Endometrial microvascular endothelial cells (primary cell): ENCODE measurements around the gene SNTB2. TPM values are rescaled to one million over a fixed set of nuclear protein-coding genes. Genes with fewer than 3 reads are reported as not detected.
"Not testable (repeated sequence)": the region's sequence is repeated elsewhere in the genome, so short reads cannot be mapped to it uniquely, and the experiment has no call there.

Source experiments
- in situ Hi-C: cut with HindIII; loops from 2 replicates; pipeline ENCODE4 v1.10.0; 2017; ENCODE audit warnings: low sequenced_read_pairs, low pct_unique_long_range_greater_than_20kb; ENCODE audit errors: inconsistent ontology term
- total RNA-seq: library from RNA; depleted of rRNA; stranded (reverse); fragments of >200 nt; gene quantifications from one replicate; pipeline ENCODE4 v1.2.3, GENCODE V29; 2015; ENCODE audit errors: inconsistent ontology term

SNTB2 gene
- total RNA-seq, 1 donor from 2014 or later, result 45.9 TPM

DNA sequence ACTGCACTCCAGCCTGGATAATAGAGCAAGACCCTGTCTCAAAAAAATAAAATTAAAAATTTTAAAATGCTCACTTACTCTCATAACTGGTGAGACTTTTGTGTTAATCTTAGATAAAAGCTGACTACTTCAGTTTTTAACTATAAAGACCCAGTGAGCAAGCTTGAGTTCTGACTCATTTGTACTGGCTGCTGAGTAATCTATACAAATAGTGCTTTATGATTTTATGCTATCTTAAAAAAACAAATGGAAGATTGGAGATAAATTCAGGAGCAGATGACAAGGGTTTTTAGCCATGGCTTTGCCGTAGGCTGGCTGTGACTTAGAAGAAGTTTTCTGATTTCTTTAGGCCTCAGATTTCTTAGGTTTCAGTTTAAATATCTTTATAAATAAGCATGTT is 30.5 kb downstream of the SNTB2 start:
- in situ Hi-C loops, result no loop called here

DNA sequence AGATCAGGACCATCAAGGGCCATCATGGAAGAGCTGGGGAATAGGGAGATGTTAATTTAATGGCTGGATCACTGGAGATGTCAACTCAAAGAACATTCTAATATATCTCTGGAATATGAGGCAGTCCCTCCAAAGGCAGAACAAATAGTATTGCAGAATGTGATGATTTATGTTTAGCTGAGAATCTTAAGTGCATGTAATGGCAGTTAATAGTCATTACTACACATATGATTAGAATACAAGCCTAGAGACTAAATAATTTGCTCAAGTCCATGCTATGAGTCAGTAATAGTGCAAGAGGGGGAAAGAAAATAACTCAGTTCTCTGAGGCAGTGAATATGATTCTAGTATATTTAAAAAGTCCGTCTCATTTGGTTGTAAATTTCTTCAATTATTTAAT is 32.3 kb downstream of the SNTB2 start:
- in situ Hi-C loops, result no loop called here

DNA sequence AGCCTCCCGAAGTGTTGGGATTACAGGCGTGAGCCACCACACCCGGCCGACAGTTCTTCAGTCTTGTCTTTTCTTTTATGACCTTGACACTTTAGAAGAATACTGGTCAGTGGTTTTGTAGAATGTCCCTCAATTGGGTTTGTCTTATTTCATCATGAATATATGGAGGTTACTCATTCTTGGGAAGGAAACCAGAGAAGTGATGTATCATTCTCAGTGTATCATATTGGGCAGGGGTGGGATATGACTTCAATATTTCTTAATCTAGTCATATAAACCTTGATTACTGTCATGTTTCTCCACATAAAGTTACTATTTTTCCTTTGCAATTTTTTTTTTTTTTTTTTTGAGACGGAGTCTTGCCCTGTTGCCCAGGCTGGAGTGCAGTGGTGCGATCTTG is 36.9 kb downstream of the SNTB2 start:
- in situ Hi-C loops, result no loop called here

DNA sequence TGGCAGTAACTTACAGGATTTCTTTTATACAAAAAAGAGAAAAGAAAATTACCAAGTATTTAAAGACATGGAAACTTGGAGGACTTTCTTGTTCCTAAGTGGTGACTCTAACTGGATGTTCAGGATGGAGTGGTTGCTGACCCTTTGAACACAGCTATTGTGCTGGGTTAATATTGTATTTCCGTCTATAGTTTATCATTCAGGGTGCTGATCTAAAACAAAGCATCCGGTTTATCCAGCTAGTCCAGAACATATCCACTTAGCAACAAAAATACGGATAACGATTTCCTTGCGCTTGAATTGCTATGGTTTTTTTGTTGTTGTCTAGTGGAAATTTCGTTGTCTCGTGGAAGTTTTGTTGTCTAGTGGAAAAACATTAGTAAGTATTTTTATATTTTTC is 38.2 kb downstream of the SNTB2 start:
- in situ Hi-C loops, result no loop called here

DNA sequence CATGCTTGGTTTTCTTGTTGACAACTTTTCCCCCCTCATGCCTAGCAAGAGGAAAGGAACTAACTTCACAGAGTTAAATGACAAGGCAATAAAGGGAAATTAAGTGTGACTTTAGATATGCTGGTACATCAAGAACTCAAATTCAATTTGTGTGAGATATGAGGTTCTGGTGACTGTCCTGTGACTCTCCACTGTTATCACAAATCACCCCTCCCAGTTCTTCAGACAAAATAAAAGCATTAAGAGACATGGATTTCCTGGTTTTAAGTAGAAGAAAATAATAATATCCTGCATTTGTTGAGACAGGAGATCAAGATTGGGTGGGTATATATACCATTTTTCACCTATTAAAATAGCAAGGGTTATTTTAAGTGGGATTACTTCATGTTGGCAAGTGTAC is 46.2 kb downstream of the SNTB2 start:
- in situ Hi-C loops, result no loop called here

DNA sequence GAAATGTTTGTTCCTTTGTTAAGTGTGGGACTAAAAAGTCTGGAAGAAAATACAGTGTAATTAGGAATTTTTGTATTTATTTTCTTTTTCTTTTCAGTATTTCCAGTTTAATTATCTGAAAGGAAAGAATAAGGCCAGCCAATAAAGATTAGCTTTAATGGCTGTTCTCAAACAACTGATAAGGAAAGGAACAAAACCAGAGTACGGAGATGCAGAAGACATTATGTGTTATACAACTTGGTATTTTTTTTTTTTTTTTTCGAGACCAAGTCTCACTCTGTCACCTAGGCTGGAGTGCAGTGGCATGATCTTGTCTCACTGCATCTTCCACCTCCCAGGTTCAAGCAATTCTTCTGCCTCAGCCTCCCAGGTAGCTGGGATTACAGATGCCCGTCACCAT is 47.5 kb downstream of the SNTB2 start:
- in situ Hi-C loops, result no loop called here

DNA sequence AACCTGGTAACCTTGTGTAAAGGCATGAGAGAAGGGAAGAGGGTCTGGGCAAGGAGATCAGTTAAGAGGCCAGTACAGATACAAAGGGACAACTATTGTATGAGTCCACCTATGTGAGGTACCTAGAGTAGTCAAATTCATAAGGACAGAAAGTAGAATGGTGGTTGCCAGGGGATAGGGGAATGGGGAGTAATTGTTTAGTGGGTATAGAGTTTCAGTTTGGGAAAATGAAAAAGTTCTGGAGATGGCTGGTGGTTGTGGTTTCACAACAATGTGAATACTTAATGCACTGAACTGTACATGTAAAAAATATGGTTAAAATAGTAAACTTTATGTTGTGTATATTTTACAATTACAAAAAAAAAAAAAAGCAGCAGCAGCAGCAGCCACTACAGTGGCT is 49.4 kb downstream of the SNTB2 start:
- in situ Hi-C loops, result no loop called here

DNA sequence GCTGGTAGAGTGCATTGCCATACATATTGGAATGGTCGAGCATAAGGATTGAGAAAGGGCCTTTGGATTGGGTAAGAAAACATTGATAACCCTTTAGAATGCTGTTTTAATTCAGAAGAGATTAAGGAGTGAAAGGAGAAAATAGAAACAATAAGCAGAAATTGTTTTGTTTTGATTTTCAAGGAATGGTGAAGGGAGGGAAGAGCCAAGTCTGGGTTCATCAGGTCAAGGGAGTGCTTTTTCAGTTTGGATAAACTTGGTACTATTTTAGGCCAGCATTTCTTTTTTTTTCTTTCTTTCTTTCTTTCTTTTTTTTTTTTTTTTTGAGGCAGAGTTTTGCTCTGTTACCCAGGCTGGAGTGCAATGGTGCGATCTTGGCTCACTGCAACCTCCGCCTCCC is 50.3 kb downstream of the SNTB2 start:
- in situ Hi-C loops, result no loop called here

DNA sequence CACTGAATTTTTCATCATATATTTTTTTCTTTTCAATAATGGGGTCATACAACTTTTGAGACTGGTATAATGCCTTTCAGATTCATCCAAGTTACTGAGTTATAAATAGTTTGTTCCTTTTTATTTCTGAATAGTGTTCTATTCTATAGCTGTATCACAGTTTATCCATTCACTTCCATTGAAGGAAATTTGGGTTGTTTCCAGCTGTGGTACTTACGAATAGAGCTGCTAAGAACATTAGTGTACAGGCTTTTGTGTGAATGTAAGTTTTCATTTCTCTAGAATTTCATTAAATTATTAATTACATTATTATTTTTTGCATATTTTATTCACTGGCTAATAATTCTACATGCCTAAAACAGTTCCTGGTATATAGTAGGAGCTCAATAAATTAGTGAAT is 52.9 kb downstream of the SNTB2 start:
- in situ Hi-C loops, result no loop called here

DNA sequence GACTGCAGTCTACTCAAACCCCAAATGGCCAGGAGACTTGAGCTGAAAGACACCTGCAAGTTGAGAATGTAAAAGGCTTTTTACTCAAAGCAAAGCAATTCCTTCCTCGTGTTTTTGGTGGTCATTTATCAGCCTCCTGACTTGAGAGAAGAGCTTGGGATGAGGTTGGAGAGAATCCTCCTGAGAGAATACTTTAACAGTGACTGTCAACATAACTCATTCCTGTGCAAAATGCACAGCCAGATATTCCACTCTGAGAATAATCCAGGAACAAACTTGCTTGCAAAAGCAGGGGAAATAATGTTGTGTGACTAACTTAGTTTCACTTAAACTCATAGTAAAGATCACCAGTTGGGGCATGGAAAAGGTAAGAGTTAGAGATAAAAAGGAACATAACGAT is 53.4 kb downstream of the SNTB2 start:
- in situ Hi-C loops, result no loop called here

DNA sequence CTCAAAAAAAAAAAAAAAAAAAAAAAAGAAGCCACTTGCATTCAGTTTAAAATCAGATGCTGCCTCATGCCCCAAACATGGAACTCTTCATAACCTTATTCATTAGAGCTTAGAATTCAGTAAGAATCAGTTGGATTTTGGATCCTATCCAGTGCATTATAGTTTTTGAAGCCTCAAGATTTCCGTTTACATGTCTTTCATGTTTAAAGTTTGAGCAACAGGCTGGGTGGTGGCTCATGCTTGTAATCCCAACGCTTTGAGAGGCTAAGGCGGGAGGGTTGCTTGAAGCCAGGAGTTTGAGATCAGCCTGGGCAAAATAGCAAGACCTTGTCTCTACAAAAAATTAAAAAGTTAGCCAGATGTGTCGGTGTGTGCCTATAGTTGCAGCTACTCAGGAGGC is 55.0 kb downstream of the SNTB2 start:
- in situ Hi-C loops, result no loop called here

DNA sequence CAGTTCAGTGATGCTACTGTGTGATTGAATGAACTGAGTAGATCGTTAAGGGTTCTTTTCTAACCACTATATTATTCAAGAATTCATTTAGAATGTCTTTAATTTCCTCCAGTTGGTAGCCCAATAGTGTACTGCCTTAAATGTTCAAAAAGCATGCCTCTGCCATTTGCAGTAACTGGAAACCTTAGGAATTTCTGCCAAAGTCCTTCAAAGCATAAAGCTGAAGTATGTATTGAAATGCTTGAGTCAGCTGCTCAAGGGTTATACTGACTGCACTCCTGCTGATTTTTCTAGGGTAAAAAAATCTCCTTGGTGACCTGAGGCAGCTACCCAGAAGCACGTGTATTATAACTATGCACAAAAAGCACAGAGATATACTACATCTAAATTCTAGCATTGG is 56.5 kb downstream of the SNTB2 start:
- in situ Hi-C loops, result no loop called here

DNA sequence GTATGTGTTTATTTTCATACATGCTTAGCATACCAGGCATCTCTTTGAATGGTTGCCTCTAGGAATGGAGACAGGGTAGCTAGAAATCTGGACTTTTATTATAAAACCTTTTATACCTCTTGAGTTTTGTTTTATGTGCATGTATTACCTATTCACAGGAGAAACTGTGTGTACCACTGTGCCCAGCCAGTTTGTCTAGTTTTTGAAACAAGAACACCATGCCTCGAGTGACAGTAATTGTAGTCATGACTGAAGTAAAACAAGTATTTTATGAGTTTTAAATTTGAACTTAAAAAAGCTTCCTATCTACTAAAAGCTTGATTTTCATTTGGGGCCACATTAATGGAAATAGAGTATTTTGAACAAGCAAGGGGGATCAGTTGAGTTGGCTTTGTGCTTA is 57.4 kb downstream of the SNTB2 start:
- in situ Hi-C loops, result no loop called here

DNA sequence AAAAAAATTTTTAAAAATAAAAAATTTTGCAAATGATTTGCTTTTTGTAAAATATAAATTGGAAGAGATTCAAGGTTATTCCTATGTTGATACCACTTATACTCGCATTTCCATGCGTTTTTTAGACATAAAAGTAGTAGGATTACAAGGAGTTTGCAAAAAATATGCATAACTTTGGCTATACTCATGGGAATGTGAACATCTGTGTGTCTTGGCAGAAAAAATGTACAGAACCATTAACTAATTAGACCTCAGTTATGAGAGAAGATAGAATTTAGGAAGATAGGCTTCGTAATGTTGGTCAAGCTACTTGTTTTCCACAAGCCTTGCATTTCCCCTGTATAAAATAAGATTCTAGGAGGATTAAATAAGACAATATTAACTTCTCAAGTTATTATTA is 63.1 kb downstream of the SNTB2 start:
- in situ Hi-C loops, result no loop called here

DNA sequence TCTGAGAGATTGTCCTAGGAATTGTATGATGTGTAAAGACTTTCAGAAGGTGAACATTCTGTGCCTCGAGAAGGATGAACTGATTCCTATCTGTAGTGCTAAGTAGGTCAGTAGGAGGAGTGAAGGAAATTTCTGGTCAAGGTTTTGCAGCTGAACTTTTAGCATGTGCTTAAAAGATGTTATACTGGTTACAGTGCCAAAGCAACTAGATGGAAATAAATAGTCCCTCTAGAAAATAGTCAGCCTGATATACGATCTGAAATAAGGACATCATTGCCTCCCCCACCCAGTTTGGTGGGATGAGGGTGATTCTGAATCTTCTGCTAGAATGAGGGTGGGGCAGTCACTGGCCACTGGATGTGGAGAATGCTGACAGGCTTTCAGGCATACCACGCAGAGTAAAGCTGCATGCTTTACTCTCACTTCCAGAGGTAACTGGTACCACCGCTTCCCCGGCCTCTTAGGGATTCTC is 66.9 kb downstream of the SNTB2 start:
- in situ Hi-C loops, result no loop called here

DNA sequence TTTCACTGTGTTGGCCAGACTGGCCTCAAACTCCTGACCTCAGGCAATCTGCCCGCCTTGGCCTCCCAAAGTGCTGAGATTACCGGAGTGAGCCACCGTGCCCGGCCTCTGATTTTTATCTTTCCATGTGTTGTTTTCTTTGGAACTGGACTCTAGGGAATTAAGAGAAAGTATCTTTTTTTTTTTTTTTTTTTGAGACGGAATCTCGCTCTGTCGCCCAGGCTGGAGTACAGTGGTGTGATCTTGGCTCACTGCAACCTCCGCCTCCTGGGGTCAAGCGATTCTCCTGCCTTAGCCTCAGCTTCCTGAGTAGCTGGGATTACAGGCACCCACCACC is 72.4 kb downstream of the SNTB2 start:
- in situ Hi-C loops, result not testable (repeated sequence)

DNA sequence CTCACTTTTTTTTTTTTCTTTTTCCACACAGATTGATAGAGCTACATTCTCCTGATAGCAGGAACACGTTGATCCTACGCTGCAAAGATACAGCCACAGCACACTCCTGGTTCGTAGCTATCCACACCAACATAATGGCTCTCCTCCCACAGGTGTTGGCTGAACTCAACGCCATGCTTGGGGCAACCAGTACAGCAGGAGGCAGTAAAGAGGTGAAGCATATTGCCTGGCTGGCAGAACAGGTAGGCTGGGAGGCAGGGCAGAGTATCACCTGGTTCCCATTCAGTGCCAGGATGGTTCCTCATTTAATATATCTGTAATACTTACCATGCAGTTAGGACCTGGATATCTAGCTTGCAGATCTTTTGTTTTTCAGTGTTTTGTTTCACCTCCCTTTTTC is 73.1 kb downstream of the SNTB2 start:
- in situ Hi-C loops, result no loop called here

DNA sequence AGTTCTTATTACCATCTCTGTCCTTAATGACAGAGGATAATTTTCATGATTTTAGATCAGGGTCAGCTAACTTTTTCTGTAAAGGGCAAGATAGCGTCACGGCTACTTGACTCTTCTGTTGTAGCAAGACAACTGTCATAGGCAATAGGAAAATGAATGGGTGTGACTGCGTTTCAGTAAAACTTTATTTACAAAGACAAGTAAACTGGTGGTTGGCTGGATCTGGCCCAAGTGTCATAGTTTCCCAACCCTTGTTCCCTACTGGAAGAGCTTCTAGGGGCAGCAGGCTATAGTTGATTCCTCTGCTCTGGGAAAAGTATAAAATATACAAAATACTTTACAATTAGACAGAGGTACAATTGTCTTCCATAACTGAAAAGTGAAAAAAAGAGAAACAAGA is 73.5 kb downstream of the SNTB2 start:
- in situ Hi-C loops, result no loop called here

DNA sequence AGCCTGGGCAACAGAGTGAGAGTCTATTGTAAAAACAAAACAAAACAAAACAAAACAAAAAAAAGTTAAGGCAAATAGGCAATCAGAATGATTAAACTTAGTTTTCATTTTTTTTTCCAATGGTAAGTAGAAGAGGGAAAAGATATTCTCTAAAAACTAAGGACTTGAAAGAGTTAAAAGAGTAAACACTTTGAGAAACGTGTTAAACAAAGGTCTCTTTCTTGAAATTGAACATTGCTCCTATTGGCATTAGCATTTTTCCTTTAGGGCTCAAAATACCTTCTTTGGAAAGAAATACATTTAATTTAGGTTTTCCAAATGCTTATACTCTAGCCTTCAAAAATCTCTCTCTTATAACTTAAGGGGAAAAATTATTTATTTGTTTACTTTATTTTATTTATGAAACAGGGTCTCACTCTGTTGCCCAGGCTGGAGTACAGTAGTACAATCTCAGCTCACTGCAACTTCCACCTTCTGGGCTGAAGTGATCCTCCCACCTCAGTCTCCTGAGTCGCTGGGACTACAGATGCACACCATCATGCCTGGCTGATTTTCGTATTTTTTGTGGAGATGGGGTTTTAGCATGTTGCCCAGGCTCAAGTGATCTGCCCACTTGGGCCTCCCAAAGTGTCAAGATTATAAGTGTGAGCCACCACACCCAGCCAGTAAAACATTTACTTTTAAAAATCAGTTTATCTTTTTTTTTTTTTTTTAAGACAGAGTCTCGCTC is 79.5 kb downstream of the SNTB2 start:
- in situ Hi-C loops, result no loop called here

DNA sequence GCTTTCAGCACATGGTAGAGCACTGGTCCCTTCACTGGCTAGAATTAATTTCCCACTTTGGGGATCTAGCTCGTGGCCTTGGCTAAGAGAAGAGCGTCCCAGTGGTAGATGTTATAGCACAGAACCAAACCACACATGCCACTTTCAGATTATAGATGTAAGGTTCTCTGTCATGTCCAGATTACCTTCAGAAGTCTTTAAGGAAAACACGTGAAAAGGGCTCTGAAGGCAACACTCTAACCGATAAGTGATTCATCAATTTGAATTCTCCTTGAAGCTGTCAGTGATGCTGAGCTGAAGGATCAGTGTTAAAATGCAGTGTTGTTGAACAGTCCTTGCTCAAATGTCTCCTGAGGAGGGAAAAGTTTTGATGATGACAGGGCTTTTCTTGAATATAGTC is 80.7 kb downstream of the SNTB2 start:
- in situ Hi-C loops, result no loop called here

DNA sequence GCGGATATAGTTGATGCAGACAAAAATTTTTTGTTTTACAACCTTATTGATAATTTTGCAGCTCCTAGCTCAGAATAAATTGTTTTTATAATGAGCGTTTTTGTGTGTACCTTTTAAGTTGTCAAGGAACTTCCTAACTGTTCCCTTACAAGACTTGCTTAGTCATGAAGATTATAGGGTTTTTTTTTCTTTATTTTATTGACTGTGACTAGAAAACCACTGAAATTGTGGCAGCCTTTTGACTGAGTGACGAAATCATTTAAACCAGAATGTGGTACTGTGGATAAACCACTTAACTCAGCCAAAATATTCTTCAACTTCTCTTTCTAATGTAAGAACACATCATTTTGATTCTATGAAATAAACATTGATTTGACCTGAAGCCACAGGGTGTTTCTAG is 83.4 kb downstream of the SNTB2 start:
- in situ Hi-C loops, result no loop called here
